Gastroesophageal sphincter (tissue), 4 donors: Measurements from ENCODE around the gene HMGXB3. TPM values are rescaled to one million over a fixed set of nuclear protein-coding genes. Genes with fewer than 3 reads are reported as not detected.

Experiments used
- ATAC-seq: fragments of 150-250 bp; one replicate; pipeline ENCODE4 v1.9.1; 2016; ENCODE audit warnings: mild to moderate bottlenecking, moderate library complexity
- H3K27ac ChIP-seq, 4 donors: fragments of 200-600 bp; sonication (generic) in 3 of 4; 1 replicate in 3 of 4; 2 replicates in 1 of 4; pipeline ENCODE4 v1.5.1; 2016 to 2019
- H3K27me3 ChIP-seq: fragments of 200-600 bp; sonication (generic); one replicate; pipeline ENCODE4 v1.5.1; 2019
- H3K36me3 ChIP-seq, 2 donors: fragments of 200-600 bp; sonication (generic); one replicate each; pipeline ENCODE4 v1.5.1; 2019; ENCODE audit warnings: control low read depth in 1 of 2
- H3K4me1 ChIP-seq, 3 donors: fragments of 200-600 bp; sonication (generic); 1 replicate in 2 of 3; 2 replicates in 1 of 3; pipeline ENCODE4 v1.5.1; 2016 to 2019; ENCODE audit warnings: control low read depth in 2 of 3
- H3K4me3 ChIP-seq, 2 donors: fragments of 200-600 bp; sonication (generic); one replicate each; pipeline ENCODE4 v1.5.1; 2019; ENCODE audit warnings: mild to moderate bottlenecking in 1 of 2, moderate library complexity in 1 of 2
- H3K9me3 ChIP-seq, 3 donors: fragments of 200-600 bp; sonication (generic); one replicate each; pipeline ENCODE4 v1.5.1; 2017 to 2019; ENCODE audit warnings: control low read depth in 2 of 3
- CTCF ChIP-seq, 4 experiments: fragments of 200-600 bp in 2 of 4; fragments of 450-650 bp in 2 of 4; sonication (generic) in 1 of 4; IDR thresholded peaks; one replicate each; pipeline ENCODE4 v1.5.1; 2017 to 2019; ENCODE audit warnings: antibody characterized with exemption in 4 of 4, mild to moderate bottlenecking in 2 of 4, moderate library complexity in 2 of 4
- EP300 ChIP-seq: sonication (generic); formaldehyde crosslinking; IDR thresholded peaks from one replicate; pipeline ENCODE4 v1.6.1; 2017; ENCODE audit warnings: antibody characterized with exemption, mild to moderate bottlenecking
- POLR2A ChIP-seq, 2 donors: fragments of 450-650 bp; IDR thresholded peaks; one replicate each; pipeline ENCODE4 v1.6.1; 2017; ENCODE audit warnings: antibody characterized with exemption in 2 of 2, mild to moderate bottlenecking in 2 of 2, moderate library complexity in 1 of 2
- POLR2AphosphoS5 ChIP-seq: sonication (generic); formaldehyde crosslinking; IDR thresholded peaks from one replicate; pipeline ENCODE4 v1.6.1; 2017; ENCODE audit warnings: antibody characterized with exemption
- WGBS, 2 donors: methylation state at CpG; one replicate each; pipeline ENCODE4 v1.1.5; 2018; ENCODE audit warnings: low coverage in 1 of 2; 5-methylcytosine and 5-hydroxymethylcytosine counted together
- total RNA-seq, 4 donors: library from RNA; depleted of rRNA; stranded (reverse); fragments of >200 nt; gene quantifications; one replicate each; pipeline ENCODE4 v1.1.0, GENCODE V29; 2016

Gene HMGXB3
- total RNA-seq, 4 donors from 2014 or later: 21.8 to 30.2 (median 24.2) TPM

DNA sequence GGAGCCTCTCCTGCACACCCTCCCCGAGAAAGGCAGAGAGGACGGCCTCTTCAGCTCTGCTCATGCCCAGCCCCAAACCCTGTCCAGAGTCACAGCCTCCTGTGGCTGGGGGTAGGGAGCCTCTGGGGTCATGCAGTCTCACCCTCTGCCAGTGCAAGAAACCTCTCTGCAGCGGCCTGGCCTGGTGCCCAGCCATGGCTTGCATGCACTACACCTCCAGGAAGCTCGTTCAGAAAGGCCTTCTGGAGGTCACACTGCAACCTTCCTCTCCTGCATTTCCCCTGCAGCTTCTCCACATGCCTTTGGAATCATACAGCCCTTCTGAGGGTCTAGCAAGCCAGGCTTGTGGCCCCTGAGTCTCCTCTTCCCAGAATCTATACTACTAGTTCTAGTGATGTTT lies 67.9 kb downstream of the HMGXB3 start:
- 40% methylated on average over 1 of the region's 4 CpGs; no CpG with 5 or more reads in 1 of the 2 donors for WGBS, 2 donors
- Histone ChIP-seq H3K4me1 (no peaks in the 10 kb centered on the region), H3K36me3 (no peaks in the 10 kb centered on the region), H3K9me3 (no peaks in the 10 kb centered on the region), H3K27ac (no peak overlapping the region), H3K4me3 (no peak overlapping the region), H3K27me3 (peaks cover 10% of the 10 kb centered on the region)
- ATAC-seq: no peak
- TF ChIP-seq EP300: no peak

GRCh38 chr5:150068961-150069645 lies 68.6 kb downstream of the HMGXB3 start:
- TF ChIP-seq POLR2A (IDR thresholded peaks at IDR 0.05) (no peak), EP300 (no peak), POLR2AphosphoS5 (no peak), CTCF (IDR thresholded peaks at IDR 0.05) (no peak)
- Histone ChIP-seq H3K9me3 (no peaks in the 10 kb centered on the region), H3K36me3 (no peaks in the 10 kb centered on the region), H3K4me1 (no peaks in the 10 kb centered on the region), H3K4me3 (no peak overlapping the region), H3K27me3 (peaks cover 10% of the 10 kb centered on the region), H3K27ac (no peak overlapping the region)
- ATAC-seq: no peak
- 70 to 73% methylated on average over 2 to 3 of the region's 12 CpGs for WGBS, 2 donors

GRCh38 chr5:150069672-150070627 lies 69.4 kb downstream of the HMGXB3 start:
- Histone ChIP-seq H3K27ac (no peak overlapping the region), H3K9me3 (no peaks in the 10 kb centered on the region), H3K4me1 (no peaks in the 10 kb centered on the region), H3K4me3 (no peak overlapping the region), H3K27me3 (peaks cover 10% of the 10 kb centered on the region), H3K36me3 (no peaks in the 10 kb centered on the region)
- ATAC-seq: no peak
- no CpG with 5 or more reads among the region's 25 CpGs for WGBS, 2 donors
- TF ChIP-seq POLR2A (IDR thresholded peaks at IDR 0.05): no peak
- no peak for TF ChIP-seq POLR2AphosphoS5
- no peak for TF ChIP-seq EP300
- no peak for TF ChIP-seq CTCF (IDR thresholded peaks at IDR 0.05)

DNA sequence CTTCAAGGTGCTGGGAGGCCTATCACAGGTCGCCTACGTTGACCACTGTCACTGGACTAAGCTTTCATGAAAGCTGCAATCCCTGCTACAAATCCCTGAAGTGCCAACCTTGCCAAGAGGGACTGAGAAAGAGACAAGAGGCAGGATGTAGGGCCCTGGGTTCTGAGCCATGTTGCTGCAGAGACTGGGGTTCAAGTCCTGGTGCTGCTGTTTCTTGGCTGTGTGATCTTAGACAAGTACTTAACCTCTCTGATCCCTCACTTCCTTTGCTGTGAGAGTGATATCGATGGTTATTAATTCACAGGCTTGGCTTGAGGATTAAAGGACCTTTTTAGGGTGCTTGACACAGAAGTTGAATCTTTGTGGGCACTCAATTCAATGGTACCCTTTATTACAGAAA lies 70.3 kb downstream of the HMGXB3 start:
- no peaks in the 10 kb centered on the region for H3K36me3 ChIP-seq
- 83 to 100% methylated on average over 1 to 3 of the region's 3 CpGs for WGBS, 2 donors
- no peak overlapping the region for H3K4me3 ChIP-seq
- H3K27me3 ChIP-seq: peaks cover 10% of the 10 kb centered on the region
- no peak overlapping the region for H3K27ac ChIP-seq
- no peaks in the 10 kb centered on the region for H3K9me3 ChIP-seq
- no peak for ATAC-seq
- H3K4me1 ChIP-seq: no peaks in the 10 kb centered on the region
- TF ChIP-seq EP300 (no peak), POLR2A (IDR thresholded peaks at IDR 0.05) (no peak), POLR2AphosphoS5 (no peak), CTCF (IDR thresholded peaks at IDR 0.05) (no peak)

GRCh38 chr5:150073086-150073625 lies 72.6 kb downstream of the HMGXB3 start:
- no peak for TF ChIP-seq POLR2A (IDR thresholded peaks at IDR 0.05)
- TF ChIP-seq CTCF (IDR thresholded peaks at IDR 0.05): no peak
- TF ChIP-seq POLR2AphosphoS5: no peak
- no peak for TF ChIP-seq EP300
- 98 to 100% methylated on average over 1 to 5 of the region's 5 CpGs for WGBS, 2 donors
- no peaks in the 10 kb centered on the region for H3K36me3 ChIP-seq
- no peaks in the 10 kb centered on the region for H3K9me3 ChIP-seq
- H3K4me1 ChIP-seq: no peaks in the 10 kb centered on the region
- no peak overlapping the region for H3K4me3 ChIP-seq
- ATAC-seq: no peak
- H3K27me3 ChIP-seq: no peaks in the 10 kb centered on the region
- no peak overlapping the region for H3K27ac ChIP-seq
